Stimulated activated CD8-positive, alpha-beta memory T cell treated with anti-CD3 and anti-CD28 coated beads, Interleukin-12 subunit alpha, Interleukin-12 subunit beta, amount 100 ng/mL, for 1 hour (primary cell): ENCODE data around the gene RNF220.
A peak's percentile ranks its signal among the peaks of the same experiment; 100 is the strongest.

Source experiments
- DNase-seq: peaks from one replicate; pipeline ENCODE4 v3.0.0-alpha.2; 2020; ENCODE audit warnings: low read depth

The RNF220 gene

DNA sequence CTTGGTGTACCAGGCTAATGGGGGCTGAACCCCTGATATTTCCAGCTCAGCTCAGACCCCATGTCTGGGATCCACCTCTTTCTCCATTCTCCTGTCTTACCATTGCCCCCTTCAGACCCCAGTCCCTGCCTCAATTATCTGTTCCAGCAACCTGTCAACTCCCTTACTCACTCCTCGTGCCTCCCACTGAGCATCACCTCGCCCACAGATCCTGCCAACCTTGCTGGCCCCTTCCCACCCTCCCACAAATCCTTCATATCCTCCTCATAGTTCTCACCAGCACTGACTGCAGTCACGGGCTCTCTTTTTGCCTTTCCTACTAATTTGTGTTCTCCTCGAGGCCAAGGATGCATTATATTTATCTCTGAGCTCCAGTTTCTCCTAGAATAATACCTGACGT, 206.4 kb downstream of the RNF220 start:
- no peak for DNase-seq

- DNase-seq: no peak
These were observed 206.8 kb downstream of the RNF220 start for GRCh38 chr1:44611866-44612265.

DNA sequence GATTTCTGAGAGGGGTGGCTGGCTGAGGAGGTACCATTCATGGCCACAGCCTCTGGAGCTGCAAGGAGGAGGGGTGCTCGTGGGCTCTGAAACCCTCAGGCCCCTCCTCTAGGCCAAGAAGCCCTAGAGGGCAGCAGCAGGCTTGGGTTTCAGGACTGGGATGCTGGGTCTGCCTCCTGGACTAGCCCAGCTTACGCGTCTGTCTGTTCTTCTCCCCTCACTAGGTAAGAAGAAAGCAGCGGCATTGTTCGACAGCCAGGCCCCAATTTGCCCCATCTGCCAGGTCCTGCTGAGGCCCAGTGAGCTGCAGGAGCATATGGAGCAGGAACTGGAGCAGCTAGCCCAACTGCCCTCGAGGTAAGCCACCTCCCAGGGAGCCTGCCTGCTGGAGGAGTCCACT, 208.9 kb downstream of the RNF220 start:
- DNase-seq: no peak

DNA sequence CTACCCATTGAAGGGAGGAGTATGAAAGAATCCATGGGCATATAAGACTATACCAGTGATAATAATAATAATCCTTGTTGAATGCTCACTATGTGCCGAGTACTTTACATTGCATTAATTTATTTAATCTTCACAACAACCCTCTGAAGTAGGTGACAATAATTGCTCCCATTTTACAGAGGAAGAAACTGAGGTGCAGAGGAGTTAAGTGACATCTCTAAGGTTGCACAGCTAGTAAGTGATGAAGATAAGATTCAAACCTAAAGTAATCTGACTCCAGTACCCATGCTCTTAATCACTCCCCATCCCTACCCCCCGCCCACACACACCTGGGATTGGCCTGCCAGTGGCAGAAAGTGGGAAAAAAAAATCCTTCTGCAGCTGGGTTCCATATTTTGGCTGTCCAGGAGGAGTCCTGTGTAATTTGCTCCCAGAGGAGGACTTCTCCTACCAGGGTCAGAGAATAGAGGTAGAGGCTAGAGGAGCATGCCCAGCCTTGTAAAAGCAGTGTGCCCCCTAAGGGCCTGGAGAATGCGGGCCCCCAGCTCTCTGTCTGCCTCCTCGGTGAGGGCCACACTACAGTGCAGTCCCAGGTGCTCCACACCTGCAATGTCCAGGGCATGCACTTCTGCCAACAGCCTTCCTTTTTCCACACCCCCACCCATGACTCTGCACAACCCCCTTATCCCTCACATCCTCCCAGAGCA, 211.4 kb downstream of the RNF220 start:
- DNase-seq: no peak

GRCh38 chr1:44616991-44617702, 212.1 kb downstream of the RNF220 start:
- DNase-seq: no peak

GRCh38 chr1:44617703-44618029, 212.6 kb downstream of the RNF220 start:
- DNase-seq: no peak

GRCh38 chr1:44619261-44619900, 214.3 kb downstream of the RNF220 start:
- no peak for DNase-seq

- DNase-seq: no peak
These were observed 215.0 kb downstream of the RNF220 start for GRCh38 chr1:44620072-44620471.

GRCh38 chr1:44621841-44622286, 216.8 kb downstream of the RNF220 start:
- DNase-seq: no peak

GRCh38 chr1:44624268-44624901, 219.3 kb downstream of the RNF220 start:
- DNase-seq: no peak

GRCh38 chr1:44625348-44625747, 220.3 kb downstream of the RNF220 start:
- no peak for DNase-seq

GRCh38 chr1:44628962-44629756, 224.1 kb downstream of the RNF220 start:
- no peak for DNase-seq

- DNase-seq: no peak
These were observed 225.1 kb downstream of the RNF220 start for GRCh38 chr1:44630116-44630515.

- no peak for DNase-seq
These were observed 226.2 kb downstream of the RNF220 start for GRCh38 chr1:44631333-44631646.

DNA sequence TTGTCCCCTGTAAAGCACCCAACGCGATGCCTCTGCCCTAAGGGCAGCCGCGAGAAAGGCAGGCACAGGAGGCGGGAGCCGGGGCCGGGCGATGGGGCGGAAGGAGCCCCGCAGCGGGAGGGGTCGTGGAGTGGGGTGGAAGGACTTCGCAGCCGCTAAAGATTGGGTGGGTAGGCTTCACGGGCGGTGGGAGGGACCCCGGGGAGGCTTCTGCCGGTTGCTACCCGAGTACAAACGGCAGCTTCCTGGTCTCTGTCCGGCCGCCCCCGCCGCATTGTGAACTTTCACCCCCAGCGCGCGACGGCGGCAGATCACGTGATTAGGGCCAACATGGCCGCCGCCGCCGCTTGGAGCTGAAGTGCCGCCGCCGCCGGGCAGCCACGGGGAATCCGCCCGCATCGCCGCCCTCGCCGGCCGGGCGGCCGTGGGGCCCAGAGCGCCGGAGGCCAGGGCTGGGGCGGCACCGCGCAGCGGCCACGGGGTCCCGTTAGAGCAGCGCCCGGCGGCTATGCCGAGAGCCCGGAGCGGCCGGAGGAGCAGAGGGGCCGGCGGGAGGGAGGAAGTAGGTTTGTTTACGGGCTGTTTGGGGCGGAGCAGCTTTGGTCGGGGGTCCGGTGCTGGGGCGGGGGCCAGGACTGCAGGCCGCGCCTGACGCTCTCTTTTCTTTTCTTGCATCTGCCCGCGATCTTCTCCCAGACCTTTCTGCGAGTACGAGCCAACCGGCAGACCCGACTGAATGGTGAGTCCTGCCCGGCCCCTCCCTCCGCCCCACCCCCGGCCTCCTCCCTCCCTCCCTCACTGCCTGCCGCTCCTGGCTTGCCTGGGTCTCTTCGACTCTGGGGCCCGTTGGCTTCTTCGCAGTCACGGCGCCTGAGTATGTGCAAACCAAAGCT, 226.8 kb downstream of the RNF220 start:
- peak; percentile 84 for DNase-seq

GRCh38 chr1:44632598-44632997, 227.5 kb downstream of the RNF220 start:
- DNase-seq: no peak

GRCh38 chr1:44634606-44635189, 229.6 kb downstream of the RNF220 start:
- DNase-seq: no peak

DNA sequence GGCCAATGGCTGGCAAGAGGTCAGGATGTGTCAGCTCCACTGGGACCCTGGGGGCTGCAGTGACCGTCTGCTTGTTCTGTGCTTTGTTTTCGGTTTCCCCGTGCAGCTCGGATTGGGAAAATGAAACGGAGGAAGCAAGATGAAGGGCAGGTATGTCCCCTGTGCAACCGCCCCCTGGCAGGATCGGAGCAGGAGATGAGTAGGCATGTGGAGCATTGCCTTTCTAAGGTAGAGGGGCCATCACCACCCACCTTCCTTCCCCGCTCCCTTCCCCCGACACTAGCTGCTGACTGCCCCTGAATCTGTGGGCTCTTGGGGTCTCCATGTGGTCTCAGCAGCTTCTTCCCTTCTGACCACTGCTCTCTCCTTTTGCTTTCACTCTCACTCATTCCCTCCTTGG, 230.4 kb downstream of the RNF220 start:
- DNase-seq: no peak

DNA sequence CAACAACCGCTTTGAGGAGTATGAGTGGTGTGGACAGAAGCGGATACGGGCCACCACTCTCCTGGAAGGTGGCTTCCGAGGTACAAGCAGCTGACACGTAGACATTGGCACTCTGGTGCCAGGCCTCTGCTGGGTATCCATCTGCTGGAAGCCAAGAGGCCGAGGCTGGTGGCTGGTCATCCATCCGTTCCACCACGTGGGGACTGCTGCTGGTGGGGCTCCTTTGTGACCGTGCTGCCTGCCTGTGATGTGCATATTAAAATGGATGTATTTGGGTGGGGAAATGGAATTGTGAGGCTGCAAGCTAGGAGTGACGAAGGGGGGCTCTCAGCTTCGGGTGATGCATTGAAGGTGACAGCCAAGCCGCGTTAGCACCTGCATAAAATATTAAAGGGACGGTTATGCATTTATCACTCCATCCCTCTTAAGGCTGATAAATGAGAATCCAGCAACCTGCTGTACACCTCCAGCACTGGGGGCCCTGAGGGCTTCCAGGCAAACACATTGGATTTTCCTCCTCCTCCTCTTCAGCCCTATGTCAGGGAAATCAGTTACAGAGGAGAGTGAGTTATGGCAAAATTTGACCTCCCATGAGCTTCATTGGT, 231.1 kb downstream of the RNF220 start:
- DNase-seq: no peak
